ENCODE results near the gene RNF13.

The RNF13 gene

GRCh38 chr3:149917124-149917667 lies 104.2 kb downstream of the RNF13 start:
- TF ChIP-seq CSDC2 (CRISPR knock-in tag; IDR thresholded peaks at IDR 0.05) (no peak), ZNF565 (CRISPR knock-in tag; conservative IDR thresholded peaks at IDR 0.05; ENCODE audit: low read depth) (no peak), ZFP30 (CRISPR knock-in tag; IDR thresholded peaks at IDR 0.05) (no peak), ZC3H10 (CRISPR knock-in tag; IDR thresholded peaks at IDR 0.05) (no peak), PATZ1 (CRISPR knock-in tag; IDR thresholded peaks at IDR 0.05; ENCODE audit: borderline replicate concordance) (no peak), ESRRG (CRISPR knock-in tag; IDR thresholded peaks at IDR 0.05) (no peak), ZNF8 (CRISPR knock-in tag; IDR thresholded peaks at IDR 0.05) (no peak), ZFP3 (CRISPR knock-in tag; IDR thresholded peaks at IDR 0.05) (no peak), GLIS3 (CRISPR knock-in tag; IDR thresholded peaks at IDR 0.05) (no peak), BACH2 (CRISPR knock-in tag; IDR thresholded peaks at IDR 0.05; ENCODE audit: borderline replicate concordance) (no peak), TSHZ2 (CRISPR knock-in tag; IDR thresholded peaks at IDR 0.05) (no peak), PPARA (CRISPR knock-in tag; IDR thresholded peaks at IDR 0.05; ENCODE audit: borderline replicate concordance) (no peak), ISL1 (CRISPR knock-in tag; IDR thresholded peaks at IDR 0.05) (no peak), CREB5 (CRISPR knock-in tag; IDR thresholded peaks at IDR 0.05; ENCODE audit: low read depth) (no peak), ZNF70 (CRISPR knock-in tag; IDR thresholded peaks at IDR 0.05) (no peak), RARB (CRISPR knock-in tag; IDR thresholded peaks at IDR 0.05) (no peak), TOX (CRISPR knock-in tag; IDR thresholded peaks at IDR 0.05; ENCODE audit: borderline replicate concordance) (no peak), TCF4 (CRISPR knock-in tag; IDR thresholded peaks at IDR 0.05; ENCODE audit: borderline replicate concordance) (no peak)
- no peak for ATAC-seq

- TF ChIP-seq ISL1 (CRISPR knock-in tag; IDR thresholded peaks at IDR 0.05) (no peak), ARNTL (CRISPR knock-in tag; IDR thresholded peaks at IDR 0.05; ENCODE audit: borderline replicate concordance, low read depth) (no peak), ZC3H10 (CRISPR knock-in tag; IDR thresholded peaks at IDR 0.05) (no peak), POU6F1 (CRISPR knock-in tag; IDR thresholded peaks at IDR 0.05; ENCODE audit: borderline replicate concordance, low read depth) (no peak), SNAI2 (CRISPR knock-in tag; IDR thresholded peaks at IDR 0.05) (no peak), GLIS3 (CRISPR knock-in tag; IDR thresholded peaks at IDR 0.05) (no peak), ZNF8 (CRISPR knock-in tag; IDR thresholded peaks at IDR 0.05) (no peak), PATZ1 (CRISPR knock-in tag; IDR thresholded peaks at IDR 0.05; ENCODE audit: borderline replicate concordance) (no peak), ZNF70 (CRISPR knock-in tag; IDR thresholded peaks at IDR 0.05) (no peak), TSHZ2 (CRISPR knock-in tag; IDR thresholded peaks at IDR 0.05) (no peak), TOX (CRISPR knock-in tag; IDR thresholded peaks at IDR 0.05; ENCODE audit: borderline replicate concordance) (no peak), BACH2 (CRISPR knock-in tag; IDR thresholded peaks at IDR 0.05; ENCODE audit: borderline replicate concordance) (no peak), ZFP3 (CRISPR knock-in tag; IDR thresholded peaks at IDR 0.05) (no peak), RARB (CRISPR knock-in tag; IDR thresholded peaks at IDR 0.05) (no peak), ZFP30 (CRISPR knock-in tag; IDR thresholded peaks at IDR 0.05) (no peak)
Measured at GRCh38 chr3:149919509-149919908, 106.5 kb downstream of the RNF13 start.

More at GRCh38 chr3:149919509-149919908, 106.5 kb downstream of the RNF13 start:
- no peak for ATAC-seq

Measured in SK-N-SH treated with all-trans-retinoic acid at 6 μM for 48 hours (cell line).